HG03460 (cell line): ENCODE results near the gene ACAN.

Experiments
- ATAC-seq: cut with Tn5 transposase; IDR thresholded peaks from one replicate; pipeline ENCODE4 v1.9.1; 2021; ENCODE audit not compliant: unreplicated experiment

ACAN gene

GRCh38 chr15:88800738-88801137, 2.5 kb upstream of the ACAN start:
- ATAC-seq = no peak

- no peak for ATAC-seq
These were observed 816 bp upstream of the ACAN start for GRCh38 chr15:88802250-88802990.

- no peak for ATAC-seq
These were observed 320 bp upstream of the ACAN start for GRCh38 chr15:88802991-88803240.

- no peak for ATAC-seq
These were observed 648 bp downstream of the ACAN start for GRCh38 chr15:88803920-88804247.

- ATAC-seq = no peak
These were observed 1.0 kb downstream of the ACAN start for GRCh38 chr15:88804257-88804656.

GRCh38 chr15:88805031-88805780, 2.0 kb downstream of the ACAN start:
- ATAC-seq = no peak

GRCh38 chr15:88810446-88810845, 7.2 kb downstream of the ACAN start:
- no peak for ATAC-seq

GRCh38 chr15:88812133-88812532, 8.9 kb downstream of the ACAN start:
- no peak for ATAC-seq

GRCh38 chr15:88813960-88814359, 10.7 kb downstream of the ACAN start:
- no peak for ATAC-seq

GRCh38 chr15:88814393-88814792, 11.2 kb downstream of the ACAN start:
- no peak for ATAC-seq

- ATAC-seq = no peak
These were observed 15.7 kb downstream of the ACAN start for GRCh38 chr15:88818920-88819319.

GRCh38 chr15:88821993-88822392, 18.8 kb downstream of the ACAN start:
- no peak for ATAC-seq

GRCh38 chr15:88828791-88829190, 25.6 kb downstream of the ACAN start:
- ATAC-seq = no peak

GRCh38 chr15:88830016-88830415, 26.8 kb downstream of the ACAN start:
- no peak for ATAC-seq

GRCh38 chr15:88832820-88833730, 29.8 kb downstream of the ACAN start:
- ATAC-seq = no peak

GRCh38 chr15:88833731-88834100, 30.5 kb downstream of the ACAN start:
- no peak for ATAC-seq

GRCh38 chr15:88834211-88834812, 31.1 kb downstream of the ACAN start:
- ATAC-seq = no peak

GRCh38 chr15:88835119-88835518, 31.9 kb downstream of the ACAN start:
- ATAC-seq = no peak

GRCh38 chr15:88835646-88836045, 32.4 kb downstream of the ACAN start:
- no peak for ATAC-seq

GRCh38 chr15:88838667-88839066, 35.4 kb downstream of the ACAN start:
- ATAC-seq = no peak

GRCh38 chr15:88839146-88839545, 35.9 kb downstream of the ACAN start:
- ATAC-seq = no peak

GRCh38 chr15:88839961-88840360, 36.7 kb downstream of the ACAN start:
- no peak for ATAC-seq
